ENCODE data around the gene IFNE.
"Not testable (repeated sequence)": the region's sequence is repeated elsewhere in the genome, so short reads cannot be mapped to it uniquely, and the experiment has no call there.

Gene IFNE

DNA sequence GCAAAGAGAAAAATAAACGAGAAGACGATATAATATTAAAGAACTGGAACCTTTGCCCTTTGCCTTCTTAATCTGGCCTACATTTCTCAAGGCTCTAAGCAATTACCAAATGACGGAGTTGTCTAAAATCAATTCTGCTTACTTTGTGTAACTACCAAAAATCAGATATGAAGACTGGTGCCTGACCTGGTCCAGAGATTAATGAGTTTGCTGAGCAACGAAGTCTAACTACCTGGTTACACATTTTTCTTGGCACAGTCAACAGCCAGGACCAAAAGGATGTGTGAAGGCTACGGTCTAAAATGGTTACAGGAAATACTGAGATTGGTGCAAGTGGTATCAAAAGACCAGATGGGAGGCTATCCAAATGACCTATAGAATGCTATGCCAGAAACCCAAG, 17.8 kb upstream of the IFNE start:
- no peak for DNase-seq (ENCODE audit: low read depth in 2 of 3, low spot score in 1 of 3)

DNA sequence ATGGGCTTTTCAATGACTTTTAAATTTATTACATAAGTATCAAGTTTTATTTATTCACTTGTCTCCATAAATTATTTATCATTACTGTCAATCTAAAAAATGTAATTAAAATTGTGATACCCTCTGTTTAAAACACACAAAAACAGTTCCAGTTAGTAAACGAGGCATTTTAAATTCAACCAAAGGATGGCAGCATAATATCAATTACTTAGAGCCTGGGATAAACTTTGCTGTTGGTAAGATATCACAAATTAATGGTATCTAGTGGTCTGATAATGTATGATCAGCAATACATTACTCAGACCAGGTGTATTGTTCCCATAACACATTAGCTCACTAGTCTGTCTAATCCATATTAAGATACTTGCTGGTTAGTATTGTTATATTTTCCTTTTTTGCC, 9.6 kb upstream of the IFNE start:
- DNase-seq (ENCODE audit: low read depth in 2 of 3, low spot score in 1 of 3): no peak

DNA sequence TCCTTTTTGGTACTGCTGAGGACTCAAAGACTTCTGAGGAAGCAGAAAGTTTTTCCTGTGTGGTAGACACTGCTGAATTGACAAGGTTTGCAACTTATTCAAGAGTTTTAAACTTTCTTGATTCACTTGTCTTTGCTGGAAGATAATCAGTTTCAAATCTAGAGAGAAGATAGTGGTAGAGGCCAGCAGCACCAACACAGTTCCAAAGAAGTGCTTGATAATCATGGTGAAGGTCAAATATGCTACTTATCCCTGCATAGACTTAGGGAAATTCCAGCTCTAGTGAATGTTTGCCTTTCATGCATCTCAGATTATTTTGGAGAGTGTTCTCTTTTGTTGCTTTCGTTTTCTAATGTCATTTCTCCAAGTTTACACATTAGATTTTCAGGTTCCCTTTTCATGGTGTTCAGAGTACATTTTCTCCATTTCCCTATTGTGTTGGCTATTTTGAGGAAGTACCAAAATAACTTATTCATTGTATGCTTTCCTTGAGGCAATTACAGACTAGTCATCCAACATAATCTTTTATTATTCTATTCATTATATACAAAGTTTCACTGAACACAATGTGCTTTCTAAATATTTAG, 550 bp downstream of the IFNE start:
- no peak for DNase-seq (ENCODE audit: low read depth in 2 of 3, low spot score in 1 of 3)

DNA sequence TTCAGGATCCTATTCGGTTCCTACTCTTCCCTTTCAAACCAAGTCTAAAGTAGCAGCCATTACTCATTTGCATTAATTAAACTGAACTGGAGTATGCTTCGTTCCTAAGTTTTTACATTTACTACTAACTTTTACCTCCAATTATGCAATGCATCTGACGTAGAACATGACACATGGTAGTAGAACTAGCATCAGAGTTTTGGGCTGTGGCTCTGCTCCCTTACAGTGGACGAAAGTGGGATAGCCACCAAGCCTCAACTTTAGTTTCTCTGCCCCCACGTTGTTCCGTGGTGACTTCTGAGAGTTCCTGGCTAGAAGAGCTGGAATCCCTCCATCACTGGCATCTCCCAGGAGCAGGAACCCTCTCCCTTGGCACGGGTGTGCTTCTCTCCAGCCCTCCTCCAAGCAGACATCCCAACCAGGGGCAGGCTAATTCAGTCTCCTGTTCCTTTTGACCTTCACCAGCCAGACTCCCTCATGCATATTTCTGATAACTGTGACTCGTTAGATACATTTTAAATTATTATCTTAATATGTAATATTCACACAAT, 2.9 kb downstream of the IFNE start:
- DNase-seq (ENCODE audit: low read depth in 2 of 3, low spot score in 1 of 3): no peak

DNA sequence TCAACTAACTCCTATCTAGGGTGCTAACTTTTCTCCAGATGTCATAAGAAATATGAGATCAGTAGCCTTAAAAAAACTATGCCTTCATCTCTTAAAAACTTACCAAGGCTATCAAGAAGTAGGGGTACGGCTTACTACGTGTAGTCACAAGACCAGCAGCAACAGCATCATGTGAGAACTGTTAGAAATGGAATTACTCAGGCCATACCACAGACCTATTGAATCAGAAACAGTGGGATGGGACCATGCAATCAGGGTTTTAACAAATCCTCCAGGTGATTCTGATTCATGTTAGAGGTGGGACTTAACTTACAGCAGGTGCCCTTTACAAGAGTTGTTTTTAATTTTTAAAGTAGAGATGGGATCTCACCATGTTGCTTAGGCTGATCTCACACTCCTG, 4.6 kb downstream of the IFNE start:
- no peak for DNase-seq (ENCODE audit: low read depth in 2 of 3, low spot score in 1 of 3)

DNA sequence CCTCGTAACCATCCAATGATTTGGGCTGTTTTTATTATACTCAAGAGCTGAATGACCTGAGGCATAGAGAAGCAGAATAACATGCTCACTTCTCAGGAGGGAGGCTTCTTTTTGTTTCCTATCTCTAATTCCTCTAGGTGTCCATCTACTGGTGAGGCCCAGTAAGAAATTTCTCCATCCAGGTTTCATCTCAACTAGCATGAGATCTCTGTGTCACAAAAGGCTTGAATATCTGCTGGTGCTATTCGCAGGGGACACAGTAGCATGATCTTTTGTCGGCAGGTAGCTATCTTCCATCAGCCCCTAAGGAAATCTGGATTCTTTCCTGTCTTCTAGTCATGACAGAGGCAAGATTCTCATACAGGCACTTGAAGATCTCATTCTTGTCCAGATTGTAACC, 8.9 kb downstream of the IFNE start:
- DNase-seq (ENCODE audit: low read depth in 2 of 3, low spot score in 1 of 3): no peak

DNA sequence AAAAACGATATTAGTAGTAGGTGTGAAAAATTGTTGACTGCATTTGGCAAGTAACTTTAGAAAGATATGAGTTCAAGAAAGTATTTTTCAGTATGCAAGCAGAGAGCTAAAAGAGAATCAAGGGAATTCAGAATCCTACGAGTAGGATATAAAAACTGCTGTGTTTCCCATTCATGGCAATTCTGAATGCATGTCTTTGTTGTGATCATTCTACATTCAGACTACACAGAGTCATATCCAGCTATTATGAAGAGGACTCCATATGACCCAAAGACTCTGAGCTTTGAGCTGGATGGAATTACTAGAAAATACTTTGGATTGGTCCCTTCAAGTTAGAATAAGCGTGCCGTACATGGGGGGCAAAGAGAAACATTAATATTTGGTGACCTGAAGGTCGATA, 12.0 kb downstream of the IFNE start:
- DNase-seq (ENCODE audit: low read depth in 2 of 3, low spot score in 1 of 3): no peak

DNA sequence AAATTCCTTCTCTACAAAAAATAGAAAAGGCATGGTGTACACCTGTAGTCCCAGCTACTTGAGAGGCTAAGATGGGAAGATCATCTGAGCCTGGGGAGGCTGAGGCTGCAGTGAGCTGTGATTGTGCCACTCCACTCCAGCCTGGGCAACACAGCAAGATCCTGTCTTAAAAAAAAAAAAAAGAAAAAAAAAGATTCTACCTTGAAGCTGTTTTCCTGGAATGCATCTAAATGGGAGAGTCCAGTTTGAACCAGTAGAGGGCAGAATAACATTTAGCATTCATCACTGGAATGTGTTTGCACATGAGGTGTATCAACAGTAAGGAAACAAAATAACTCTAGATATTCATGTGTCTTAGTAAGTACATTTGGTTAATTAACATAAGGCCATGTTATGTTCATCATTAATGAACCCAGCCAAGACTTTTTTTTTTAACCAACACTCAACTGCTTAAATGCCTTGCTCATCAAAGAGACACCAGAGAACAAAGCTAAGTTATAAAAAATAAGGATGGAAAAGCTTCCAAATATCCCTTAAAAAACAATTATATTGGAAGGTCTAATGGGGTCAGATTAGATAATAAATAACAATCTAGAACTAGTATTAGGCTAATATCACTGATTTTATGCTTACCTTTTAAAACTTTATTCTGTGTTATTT, 16.1 kb downstream of the IFNE start:
- peak in 1 of 3 donors; percentile 27 for DNase-seq (ENCODE audit: low read depth in 2 of 3, low spot score in 1 of 3)

DNA sequence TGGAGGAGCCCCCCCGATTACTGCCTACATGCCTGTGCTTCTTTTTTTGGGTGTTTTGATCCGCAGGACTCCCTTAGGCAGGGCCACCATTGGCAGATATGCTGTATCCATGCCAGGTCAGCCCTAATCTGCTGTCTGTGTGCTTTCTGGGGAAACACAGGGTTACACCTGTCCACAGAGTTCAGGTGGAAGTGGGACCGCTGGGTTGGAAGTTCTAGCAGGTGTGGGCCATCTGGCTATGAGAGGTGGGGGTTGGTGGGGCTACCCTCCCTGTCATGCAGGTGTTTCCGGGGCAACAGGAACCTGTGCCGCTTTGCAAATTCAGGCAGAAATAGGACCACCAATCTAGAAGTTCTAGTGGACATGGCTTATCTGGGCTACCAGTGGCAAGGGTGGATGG, 17.0 kb downstream of the IFNE start:
- DNase-seq (ENCODE audit: low read depth in 2 of 3, low spot score in 1 of 3): no peak

DNA sequence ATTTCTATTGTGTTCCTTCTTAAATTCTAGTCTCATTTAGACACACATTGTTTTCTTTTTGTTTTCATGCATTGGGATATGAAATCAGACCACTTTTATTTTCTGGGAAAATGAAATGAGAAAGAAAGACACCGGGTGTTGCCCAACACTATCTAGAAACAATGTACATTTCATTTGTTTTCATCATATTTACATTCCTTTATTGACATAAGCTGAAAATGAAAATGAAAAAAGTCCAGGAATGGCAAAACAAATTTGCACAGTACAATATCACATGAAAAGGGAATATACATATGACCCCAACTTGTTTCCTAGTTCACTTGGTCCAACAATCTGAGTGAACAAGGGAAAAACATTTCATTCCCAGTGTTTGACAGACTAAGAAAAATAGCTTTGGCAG, 20.7 kb downstream of the IFNE start:
- no peak for DNase-seq (ENCODE audit: low read depth in 2 of 3, low spot score in 1 of 3)

DNA sequence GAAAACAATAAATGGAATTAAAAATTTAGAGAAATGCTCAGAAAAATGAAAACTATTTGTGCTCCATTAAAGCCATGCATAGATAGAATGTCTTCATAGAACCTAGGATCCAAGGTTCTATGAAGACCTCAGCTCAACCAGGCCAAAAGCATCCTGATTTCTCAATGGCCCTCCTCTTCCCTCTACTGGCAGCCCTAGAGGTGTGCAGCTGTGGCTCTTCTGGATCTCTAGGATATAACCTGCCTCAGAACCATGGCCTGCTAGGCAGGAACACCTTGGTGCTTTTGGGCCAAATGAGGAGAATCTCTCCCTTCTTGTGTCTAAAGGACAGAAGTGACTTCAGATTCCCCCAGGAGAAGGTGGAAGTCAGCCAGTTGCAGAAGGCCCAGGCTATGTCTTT, 26.8 kb downstream of the IFNE start:
- DNase-seq (ENCODE audit: low read depth in 2 of 3, low spot score in 1 of 3): peak in 1 of 3 donors; percentile 4

DNA sequence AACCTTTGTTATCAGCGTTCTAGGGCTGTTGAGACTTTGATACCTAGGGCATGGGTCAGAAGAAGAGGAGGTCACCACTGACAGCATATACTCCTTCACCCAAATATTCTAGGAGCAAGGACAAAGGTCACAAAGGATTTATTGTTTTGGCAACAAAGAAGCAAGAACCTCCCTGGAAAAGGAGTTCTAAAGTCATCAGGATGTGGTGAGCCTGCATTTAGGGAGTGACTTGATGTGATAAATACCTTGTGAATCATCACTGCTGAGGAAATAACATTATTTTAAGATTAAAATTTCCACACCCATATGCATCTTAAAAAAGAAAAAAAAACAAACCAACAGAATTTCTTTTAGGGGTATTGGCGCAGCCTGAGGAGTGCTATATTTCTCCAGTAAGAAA, 28.0 kb downstream of the IFNE start:
- no peak for DNase-seq (ENCODE audit: low read depth in 2 of 3, low spot score in 1 of 3)

DNA sequence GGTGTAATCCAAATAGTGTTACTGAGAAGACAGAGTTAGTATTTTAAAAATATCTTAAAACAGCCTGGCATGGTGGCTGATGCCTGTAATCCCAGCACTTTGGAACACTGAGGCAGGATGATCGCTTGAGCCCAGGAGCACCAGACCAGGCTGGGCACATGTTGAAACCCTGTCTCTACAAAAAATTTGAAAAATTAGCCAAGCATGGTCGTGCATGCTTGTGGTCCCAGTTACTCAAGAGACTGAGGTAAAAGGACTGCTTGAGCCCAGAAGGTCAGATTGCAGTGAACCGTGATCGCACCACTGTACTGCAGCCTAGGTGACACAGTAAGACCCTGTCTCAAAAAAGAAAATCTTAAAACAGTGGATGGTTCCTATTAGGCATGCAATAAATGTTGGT, 29.4 kb downstream of the IFNE start:
- DNase-seq (ENCODE audit: low read depth in 2 of 3, low spot score in 1 of 3): no peak

DNA sequence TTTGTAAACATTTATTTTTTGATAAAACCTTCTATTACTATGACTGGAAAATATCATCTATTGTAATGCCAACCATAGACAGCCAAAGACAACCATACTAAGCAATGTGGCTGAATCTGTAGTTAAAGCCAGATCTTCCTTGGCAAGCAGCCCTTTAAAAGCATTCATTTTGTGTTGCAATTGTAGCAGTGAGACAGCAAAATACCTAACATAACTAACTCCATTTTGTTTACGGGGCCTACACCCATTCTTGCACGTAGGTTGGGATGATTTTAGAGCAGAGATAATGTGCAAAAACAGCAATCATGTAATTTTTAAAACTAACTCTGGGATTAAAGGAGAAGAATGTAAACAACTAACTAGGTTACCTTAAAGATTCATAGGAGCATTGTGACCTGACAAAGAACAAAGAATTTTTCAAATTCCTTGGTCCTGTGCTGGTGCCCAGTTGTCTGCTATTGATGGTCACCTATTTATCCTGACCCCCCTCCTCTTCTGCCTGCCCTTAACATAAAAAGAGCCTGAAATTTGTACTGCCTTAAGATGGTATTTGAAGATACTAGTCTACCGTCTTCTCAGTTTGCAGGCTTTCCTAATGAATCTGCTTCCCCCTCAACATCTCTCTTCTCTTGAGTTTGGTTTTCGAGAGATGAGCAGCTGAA, 31.2 kb downstream of the IFNE start:
- no peak for DNase-seq (ENCODE audit: low read depth in 2 of 3, low spot score in 1 of 3)

DNA sequence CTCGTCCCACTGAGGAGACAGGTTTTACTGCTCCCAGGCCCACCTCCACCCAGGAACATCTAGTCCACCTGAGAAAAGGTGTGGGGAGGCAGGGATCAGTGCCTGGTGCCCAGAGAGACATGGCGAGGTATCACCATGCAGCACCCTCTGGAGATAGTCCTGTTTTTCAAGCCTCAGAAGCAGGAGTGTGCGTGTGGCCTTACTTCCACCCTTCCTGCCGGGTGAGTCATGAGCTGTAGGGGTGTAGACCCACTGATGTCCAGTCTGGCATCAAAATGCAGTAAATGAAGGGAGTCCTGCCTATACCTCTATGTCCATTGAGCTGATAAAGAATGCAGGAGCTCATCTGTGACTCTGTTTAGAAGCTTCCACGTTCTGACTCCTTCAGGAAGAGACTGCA, 32.8 kb downstream of the IFNE start:
- DNase-seq (ENCODE audit: low read depth in 2 of 3, low spot score in 1 of 3): not testable (repeated sequence)

DNA sequence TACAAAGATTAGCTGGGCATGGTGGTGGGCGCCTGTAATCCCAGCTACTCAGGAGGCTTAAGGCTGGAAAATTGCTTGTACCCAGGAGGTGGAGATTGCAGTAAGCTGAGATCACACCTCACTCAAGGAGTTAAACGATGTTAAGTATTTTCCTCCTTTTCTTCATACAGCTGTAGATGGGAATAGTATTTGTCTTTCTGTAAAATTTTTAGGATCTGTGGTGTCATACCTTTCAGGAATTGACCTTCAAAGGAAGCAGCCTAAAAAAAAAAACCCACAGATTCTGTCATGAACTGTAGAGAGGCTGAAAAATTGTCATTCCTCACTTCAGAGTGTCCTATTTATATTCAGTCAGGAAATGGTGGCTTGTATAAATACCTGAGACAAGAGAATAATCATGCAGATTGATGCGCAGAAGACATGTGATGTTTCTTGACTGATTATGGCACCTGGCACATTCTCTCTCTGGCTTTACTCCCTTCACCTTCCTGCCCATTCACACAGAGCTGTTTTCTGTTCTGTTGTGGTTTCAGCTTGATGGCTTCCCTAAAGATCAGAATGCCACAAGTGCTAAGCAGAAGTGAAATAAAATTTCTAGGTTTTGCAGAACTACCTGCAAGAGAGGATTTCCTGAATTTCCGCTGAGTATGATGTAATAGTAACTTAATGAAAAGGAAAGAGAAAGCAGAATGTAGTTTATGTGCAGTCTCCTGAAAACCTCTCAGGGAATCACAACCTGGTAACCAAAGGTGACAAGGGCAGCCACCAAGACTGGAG, 38.1 kb downstream of the IFNE start:
- no peak for DNase-seq (ENCODE audit: low read depth in 2 of 3, low spot score in 1 of 3)

DNA sequence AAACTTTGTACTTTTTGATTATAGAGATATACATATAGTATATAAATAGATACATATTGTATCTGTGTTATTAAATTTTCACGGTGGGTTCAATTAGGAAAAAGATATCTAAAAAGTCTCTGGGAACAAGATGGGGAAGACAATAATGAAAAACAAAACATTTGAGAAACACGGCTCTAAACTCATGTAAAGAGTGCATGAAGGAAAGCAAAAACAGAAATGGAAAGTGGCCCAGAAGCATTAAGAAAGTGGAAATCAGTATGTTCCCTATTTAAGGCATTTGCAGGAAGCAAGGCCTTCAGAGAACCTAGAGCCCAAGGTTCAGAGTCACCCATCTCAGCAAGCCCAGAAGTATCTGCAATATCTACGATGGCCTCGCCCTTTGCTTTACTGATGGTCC, 42.0 kb downstream of the IFNE start, which contains the start of gene IFNA1:
TSS of gene IFNA1 (plus strand) at position 301 of the 400 bp plus-strand sequence. CDS start at position 370, 69 bp downstream.
- no peak for DNase-seq (ENCODE audit: low read depth in 2 of 3, low spot score in 1 of 3)

DNA sequence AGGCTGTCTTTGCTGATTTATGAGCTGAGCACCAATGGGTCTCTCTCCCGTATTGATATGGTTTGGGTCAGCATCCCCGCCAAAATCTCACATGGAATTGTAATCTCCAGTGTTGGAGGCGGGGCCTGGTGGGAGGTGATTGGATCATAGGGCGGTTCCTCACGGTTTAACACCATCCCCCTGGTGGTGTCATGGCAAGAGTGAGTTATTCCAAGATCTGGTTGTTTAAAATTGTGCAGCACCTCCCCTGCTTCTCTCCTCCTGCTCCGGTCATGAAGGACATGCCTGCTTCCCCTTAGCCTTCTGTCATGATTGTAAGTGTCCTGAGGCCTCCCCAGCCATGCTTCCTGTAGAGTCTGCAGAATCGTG, 47.1 kb downstream of the IFNE start:
- not testable (repeated sequence) for DNase-seq (ENCODE audit: low read depth in 2 of 3, low spot score in 1 of 3)

DNA sequence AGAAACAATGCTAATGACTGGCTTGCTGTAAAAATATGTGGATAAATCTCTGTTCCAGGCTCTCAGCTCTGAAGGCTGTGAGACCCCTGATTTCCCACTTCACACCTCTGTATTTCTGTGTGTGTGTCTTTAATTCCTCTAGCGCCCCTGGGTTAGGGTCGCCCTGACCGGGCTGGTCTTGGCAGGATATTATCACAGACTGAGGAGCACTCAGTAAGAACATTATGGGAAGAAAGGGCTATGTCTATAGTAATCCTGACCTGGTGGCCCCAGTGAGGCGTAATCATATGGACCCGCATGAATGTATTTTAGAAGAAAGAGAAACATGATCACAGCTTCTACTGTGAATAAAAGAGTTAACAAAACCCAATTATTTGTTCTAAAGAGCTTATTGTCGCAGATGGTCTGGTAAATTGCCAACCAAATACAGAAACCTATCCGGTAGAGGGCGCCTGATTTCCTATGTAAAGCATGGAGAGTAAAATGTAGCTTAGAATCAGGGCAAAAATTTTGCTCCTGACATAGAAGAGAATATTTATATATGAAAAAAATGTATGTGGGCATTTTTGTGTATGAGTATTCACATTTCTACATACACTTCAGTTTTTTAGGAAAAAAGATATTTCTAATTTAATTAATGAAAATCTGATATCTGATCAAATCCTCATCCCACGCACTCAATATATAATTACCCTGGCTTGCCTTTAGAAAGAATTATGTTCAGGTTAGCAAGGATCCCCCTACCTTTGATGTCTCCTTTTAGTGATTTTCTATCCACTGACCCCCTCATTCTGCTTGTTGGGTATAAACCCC, 47.7 kb downstream of the IFNE start:
- peak in 2 of 3 donors; percentile 28 to 64 for DNase-seq (ENCODE audit: low read depth in 2 of 3, low spot score in 1 of 3)

DNA sequence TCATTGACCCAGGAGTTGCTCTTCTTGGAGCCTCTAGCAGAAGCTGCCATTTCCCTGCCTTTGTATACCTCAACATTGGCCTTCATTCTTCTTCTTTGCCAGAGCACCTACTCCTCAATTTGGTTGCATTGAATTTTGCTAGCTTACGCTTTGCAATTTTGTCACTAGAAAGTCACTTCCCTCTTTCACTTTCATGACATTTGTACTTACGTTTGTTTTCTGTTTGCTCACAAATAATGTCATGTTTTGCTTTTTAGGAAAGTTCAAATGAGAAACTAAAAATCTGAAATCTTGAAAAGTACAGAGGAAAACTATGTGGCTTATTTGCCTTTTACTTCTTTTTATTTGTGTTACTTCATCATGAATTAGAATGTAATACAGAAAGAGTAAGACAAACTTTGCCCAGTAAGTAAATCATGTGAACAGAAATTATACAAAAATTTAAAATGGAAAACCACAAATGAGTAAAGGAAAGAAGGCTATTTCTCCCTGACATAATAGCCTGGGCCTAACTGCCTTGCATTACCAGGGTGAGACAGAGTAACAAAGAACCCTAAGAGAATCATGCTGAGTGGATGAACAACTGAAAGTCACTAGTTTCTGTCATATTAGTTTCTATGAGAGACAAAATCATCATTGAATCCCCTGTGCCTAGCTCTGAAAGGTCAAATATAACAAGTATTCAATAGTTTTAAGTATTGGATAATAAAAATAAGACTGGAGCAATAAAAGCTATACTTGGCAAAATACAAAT, 49.3 kb downstream of the IFNE start:
- no peak for DNase-seq (ENCODE audit: low read depth in 2 of 3, low spot score in 1 of 3)

All from stimulated activated CD4-positive, alpha-beta T cell treated with anti-CD3 and anti-CD28 coated beads, Interleukin-12 subunit alpha, Interleukin-12 subunit beta, amount 100 ng/mL, for 48 hours (primary cell).